Mammary epithelial cell (primary cell): ENCODE measurements around the gene HIF3A.

Experiments used
- EZH2 ChIP-seq: IDR thresholded peaks from 2 replicates; pipeline ENCODE4 v1.6.1; 2012; ENCODE audit warnings: low read length, inconsistent platforms, borderline replicate concordance
- TF ChIP-seq, protein P1 (sequence below), 2 donors: IDR thresholded peaks in 1 of 2; conservative IDR thresholded peaks in 1 of 2; 2 replicates each; pipeline ENCODE4 v1.5.1; 2011 to 2012; ENCODE audit warnings: inconsistent platforms in 2 of 2, low read length in 2 of 2, mild to moderate bottlenecking in 2 of 2, control low read depth in 1 of 2, low read depth in 1 of 2; ENCODE audit not compliant: insufficient read depth in 1 of 2; ENCODE audit errors: extremely low read depth in 1 of 2

GRCh38 chr19:46392837-46393236 is 96.0 kb downstream of the HIF3A start:
- TF ChIP-seq, protein P1, sequence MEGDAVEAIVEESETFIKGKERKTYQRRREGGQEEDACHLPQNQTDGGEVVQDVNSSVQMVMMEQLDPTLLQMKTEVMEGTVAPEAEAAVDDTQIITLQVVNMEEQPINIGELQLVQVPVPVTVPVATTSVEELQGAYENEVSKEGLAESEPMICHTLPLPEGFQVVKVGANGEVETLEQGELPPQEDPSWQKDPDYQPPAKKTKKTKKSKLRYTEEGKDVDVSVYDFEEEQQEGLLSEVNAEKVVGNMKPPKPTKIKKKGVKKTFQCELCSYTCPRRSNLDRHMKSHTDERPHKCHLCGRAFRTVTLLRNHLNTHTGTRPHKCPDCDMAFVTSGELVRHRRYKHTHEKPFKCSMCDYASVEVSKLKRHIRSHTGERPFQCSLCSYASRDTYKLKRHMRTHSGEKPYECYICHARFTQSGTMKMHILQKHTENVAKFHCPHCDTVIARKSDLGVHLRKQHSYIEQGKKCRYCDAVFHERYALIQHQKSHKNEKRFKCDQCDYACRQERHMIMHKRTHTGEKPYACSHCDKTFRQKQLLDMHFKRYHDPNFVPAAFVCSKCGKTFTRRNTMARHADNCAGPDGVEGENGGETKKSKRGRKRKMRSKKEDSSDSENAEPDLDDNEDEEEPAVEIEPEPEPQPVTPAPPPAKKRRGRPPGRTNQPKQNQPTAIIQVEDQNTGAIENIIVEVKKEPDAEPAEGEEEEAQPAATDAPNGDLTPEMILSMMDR (conservative IDR thresholded peaks at IDR 0.05 in 1 of 2, IDR thresholded peaks at IDR 0.05 in 1 of 2; ENCODE audit: extremely low read depth in 1 of 2, insufficient read depth in 1 of 2, low read depth in 1 of 2, low read length in 2 of 2) = no peak
- TF ChIP-seq EZH2 = no peak
